Activated CD8-positive, alpha-beta T cell treated with anti-CD3 and anti-CD28 coated beads for 36 hours (primary cell): ENCODE data around the gene LLGL2. TPM values are rescaled to one million over a fixed set of nuclear protein-coding genes. Genes with fewer than 3 reads are reported as not detected.
A peak's percentile ranks its signal among the peaks of the same experiment; 100 is the strongest.

Source experiments
- ATAC-seq: fragments of 200-7000 bp; cut with Tn5 transposase; one replicate; pipeline ENCODE4 v1.10.0; 2021; ENCODE audit warnings: mild to moderate bottlenecking, moderate library complexity
- CTCF ChIA-PET: fragments of 350-600 bp; sonication (Branson Sonifier 250); formaldehyde crosslinking; loops from one replicate; lab custom pipeline; 2021; ENCODE audit warnings: antibody characterized with exemption; lab: Charles Lee
- POLR2A ChIA-PET: fragments of 350-600 bp; sonication (Branson Sonifier 250); formaldehyde crosslinking; loops from one replicate; lab custom pipeline; 2021; ENCODE audit warnings: antibody characterized with exemption; lab: Charles Lee
- DNase-seq: peaks from one replicate; pipeline ENCODE4 v3.0.0-alpha.2; 2020
- H3K27ac Mint-ChIP-seq: one replicate; pipeline ENCODE4 v1.8.0; 2021; ENCODE audit warnings: mild to moderate bottlenecking, mixed read lengths
- H3K27me3 Mint-ChIP-seq: one replicate; pipeline ENCODE4 v1.8.0; 2021; ENCODE audit warnings: mixed read lengths
- H3K36me3 Mint-ChIP-seq: one replicate; pipeline ENCODE4 v1.8.0; 2021; ENCODE audit warnings: low read depth, mixed read lengths
- H3K4me1 Mint-ChIP-seq: one replicate; pipeline ENCODE4 v1.8.0; 2021; ENCODE audit warnings: low read depth, mixed read lengths
- H3K4me3 Mint-ChIP-seq: one replicate; pipeline ENCODE4 v1.8.0; 2021; ENCODE audit warnings: mild to moderate bottlenecking, moderate library complexity, mixed read lengths
- H3K9me3 Mint-ChIP-seq: one replicate; pipeline ENCODE4 v1.8.0; 2021; ENCODE audit warnings: mixed read lengths
- CTCF ChIP-seq: fragments of 200-600 bp; IDR thresholded peaks from one replicate; pipeline ENCODE4 v1.8.0; 2022; ENCODE audit warnings: antibody characterized with exemption, mild to moderate bottlenecking
- intact Hi-C: fragments of 100-400 bp; cut with micrococcal nuclease; formaldehyde crosslinking; loops from one replicate; pipeline ENCODE4 v1.10.0; 2022
- total RNA-seq, 2 experiments: library from RNA; stranded (reverse); gene quantifications; one replicate each; pipeline ENCODE4 v1.2.3, GENCODE V29; 2021

Gene LLGL2
- total RNA-seq, 2 experiments from 2014 or later, result 7.2 to 7.4 TPM

GRCh38 chr17:75498039-75498725 lies 27.3 kb upstream of the LLGL2 start:
- Mint-ChIP-seq H3K27me3 (no peaks in the 10 kb centered on the region), H3K9me3 (no peaks in the 10 kb centered on the region), H3K4me3 (no peak overlapping the region), H3K4me1 (peaks cover 5% of the 10 kb centered on the region), H3K27ac (no peak overlapping the region), H3K36me3 (peaks cover 4% of the 10 kb centered on the region)
- intact Hi-C loops, result no loop called here
- CTCF ChIA-PET, result no interaction called here
- ATAC-seq (peak; percentile 17), DNase-seq (no peak)
- TF ChIP-seq CTCF, result no peak
- POLR2A ChIA-PET, result interaction anchor here (1.2 kb wide), 1 partner anchor 10 kb away, joined by 4 read pairs; no protein-coding TSS in a partner anchor

- TF ChIP-seq CTCF, result no peak
- intact Hi-C loops, result no loop called here
- peaks cover 4% of the 10 kb centered on the region for H3K36me3 Mint-ChIP-seq
- no peak overlapping the region for H3K27ac Mint-ChIP-seq
- no peak for DNase-seq
- CTCF ChIA-PET, result interaction anchor here (0.9 kb wide), 1 partner anchor 90 kb away, joined by 3 read pairs; no protein-coding TSS in a partner anchor
- POLR2A ChIA-PET, result interaction anchor here (1.2 kb wide), 1 partner anchor 42 kb away, joined by 4 read pairs; the partner anchor contains the start of gene TMEM94
- no peaks in the 10 kb centered on the region for H3K27me3 Mint-ChIP-seq
- no peaks in the 10 kb centered on the region for H3K9me3 Mint-ChIP-seq
- peaks cover 5% of the 10 kb centered on the region for H3K4me1 Mint-ChIP-seq
- no peak for ATAC-seq
- H3K4me3 Mint-ChIP-seq, result no peak overlapping the region
These were observed 26.7 kb upstream of the LLGL2 start for GRCh38 chr17:75498726-75499213.

- POLR2A ChIA-PET, result interaction anchor here (1.2 kb wide), 1 partner anchor 43 kb away, joined by 4 read pairs; the partner anchor contains the start of gene TMEM94
- DNase-seq (no peak), ATAC-seq (no peak)
- Mint-ChIP-seq H3K4me1 (peaks cover 5% of the 10 kb centered on the region), H3K36me3 (peaks cover 4% of the 10 kb centered on the region), H3K4me3 (no peak overlapping the region), H3K27me3 (no peaks in the 10 kb centered on the region), H3K9me3 (no peaks in the 10 kb centered on the region), H3K27ac (no peak overlapping the region)
- TF ChIP-seq CTCF, result no peak
- intact Hi-C loops, result no loop called here
- CTCF ChIA-PET, result interaction anchor here (0.9 kb wide), 1 partner anchor 89 kb away, joined by 3 read pairs; no protein-coding TSS in a partner anchor
These were observed 26.0 kb upstream of the LLGL2 start for GRCh38 chr17:75499313-75500022.

- Mint-ChIP-seq H3K27me3 (no peaks in the 10 kb centered on the region), H3K9me3 (no peaks in the 10 kb centered on the region), H3K4me3 (no peak overlapping the region), H3K27ac (no peak overlapping the region), H3K36me3 (peaks cover 4% of the 10 kb centered on the region), H3K4me1 (peaks cover 5% of the 10 kb centered on the region)
- TF ChIP-seq CTCF, result no peak
- ChIA-PET POLR2A (interaction anchor here (0.7 kb wide), 1 partner anchor 9 kb away, joined by 3 read pairs; no protein-coding TSS in a partner anchor), CTCF (no interaction called here)
- DNase-seq, result no peak
- ATAC-seq, result no peak
- intact Hi-C loops, result no loop called here
These were observed 24.9 kb upstream of the LLGL2 start for GRCh38 chr17:75500419-75501216.
